ENCODE measurements around the gene TRMU. TPM values are rescaled to one million over a fixed set of nuclear protein-coding genes. Genes with fewer than 3 reads are reported as not detected.

Gene TRMU
- total RNA-seq, 4 donors from 2014 or later = 19.3 to 62.8 (median 32.8) TPM

DNA sequence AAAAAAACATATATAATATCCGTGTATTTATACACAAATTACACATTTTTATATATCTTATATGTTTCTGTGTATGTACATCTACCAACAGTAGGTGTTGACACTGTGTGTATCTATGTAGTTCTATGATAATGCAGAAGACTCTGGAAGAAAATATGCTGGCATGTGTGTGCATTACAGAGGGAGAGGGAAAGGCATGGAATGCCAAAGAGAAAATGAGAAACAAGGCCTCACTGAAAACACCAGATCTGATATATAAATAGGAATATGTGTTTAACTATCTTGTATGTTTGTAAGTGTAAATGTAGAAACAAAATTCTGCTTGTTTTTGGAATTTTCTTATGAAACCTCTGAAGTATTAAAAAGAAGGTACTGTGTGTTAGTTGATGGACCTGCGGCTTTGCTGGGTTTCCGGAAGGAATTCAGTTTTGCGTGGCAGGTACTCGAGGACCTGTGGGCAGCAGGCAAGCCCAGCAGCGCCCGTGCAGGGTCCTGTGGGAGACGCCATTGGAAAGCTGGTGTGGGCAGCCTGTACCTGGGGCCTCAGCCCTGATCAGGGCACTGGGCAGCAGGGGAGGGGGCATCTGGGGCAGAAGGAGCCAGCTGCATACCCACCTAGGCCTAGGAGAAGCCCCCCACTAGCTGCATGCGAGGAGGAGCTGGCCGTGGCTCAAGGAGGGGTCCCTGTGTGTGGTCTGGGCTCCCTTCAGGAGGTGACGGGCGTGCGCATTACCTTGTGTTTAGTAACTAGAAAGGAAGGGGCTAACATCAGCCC is 7.6 kb upstream of the TRMU start:
- no peak for ATAC-seq (ENCODE audit: low FRiP score)
- no peak for TF ChIP-seq CTCF (IDR thresholded peaks at IDR 0.05)
- DNase-seq (ENCODE audit: low spot score) = no peak

DNA sequence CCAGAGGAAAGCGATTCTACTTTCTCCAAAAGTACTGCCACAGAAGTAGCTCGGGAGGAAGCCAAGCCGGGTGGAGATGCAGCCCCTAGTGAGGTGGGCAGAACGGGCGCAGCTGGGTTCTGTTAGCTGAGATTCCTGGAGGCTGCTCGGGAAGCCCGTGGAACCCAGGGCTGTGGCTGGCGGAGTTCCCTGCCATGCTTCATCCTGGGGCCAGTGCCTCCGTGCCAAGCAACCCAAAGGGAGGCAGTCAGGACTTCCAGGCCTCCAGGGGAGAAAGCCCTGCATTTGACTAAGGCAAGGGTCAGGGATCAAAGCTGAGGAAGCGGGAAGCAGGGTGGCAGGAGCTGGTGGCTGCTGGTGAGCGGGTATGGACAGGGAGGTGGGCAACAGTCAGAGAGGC is 6.7 kb upstream of the TRMU start:
- no peak for DNase-seq (ENCODE audit: low spot score)
- ATAC-seq (ENCODE audit: low FRiP score) = no peak
- no peak for TF ChIP-seq CTCF (IDR thresholded peaks at IDR 0.05)

GRCh38 chr22:46329616-46330015 is 5.9 kb upstream of the TRMU start:
- TF ChIP-seq CTCF (IDR thresholded peaks at IDR 0.05) = no peak
- DNase-seq (ENCODE audit: low spot score) = no peak

DNA sequence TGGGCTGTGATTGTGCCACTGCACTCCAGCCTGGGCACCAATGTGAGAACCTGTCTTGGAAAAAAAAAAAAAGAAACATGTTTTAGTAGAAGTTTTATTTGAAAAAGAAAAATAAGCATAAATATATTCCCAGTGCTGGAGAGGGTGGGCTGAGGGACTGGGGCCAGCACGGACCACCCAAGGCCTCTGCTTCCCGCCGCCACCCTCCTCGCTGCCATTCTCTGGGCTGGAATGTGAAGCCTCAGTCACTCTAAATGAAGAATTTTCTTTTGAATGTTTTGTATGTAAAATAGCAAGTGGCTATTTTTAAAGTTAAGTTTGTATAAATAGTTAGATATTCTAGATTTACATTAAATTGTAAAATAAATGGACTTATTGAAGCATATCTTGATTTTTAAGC is 5.1 kb upstream of the TRMU start:
- ATAC-seq (ENCODE audit: low FRiP score) (no peak), DNase-seq (ENCODE audit: low spot score) (no peak)
- no peak for TF ChIP-seq CTCF (IDR thresholded peaks at IDR 0.05)

More at GRCh38 chr22:46329616-46330015, 5.9 kb upstream of the TRMU start:
- ATAC-seq (ENCODE audit: low FRiP score) = no peak

- TF ChIP-seq CTCF (IDR thresholded peaks at IDR 0.05) = no peak
- ATAC-seq (ENCODE audit: low FRiP score) (no peak), DNase-seq (ENCODE audit: low spot score) (no peak)
Observed at GRCh38 chr22:46331496-46331895, 4.0 kb upstream of the TRMU start.

- ATAC-seq (ENCODE audit: low FRiP score) (peak; percentile 26), DNase-seq (ENCODE audit: low spot score) (no peak)
- no peak for TF ChIP-seq CTCF (IDR thresholded peaks at IDR 0.05)
Observed at GRCh38 chr22:46336119-46337078, 885 bp downstream of the TRMU start.

Data from omental fat pad (tissue), 4 donors.